ENCODE data around the gene PTX3.

GRCh38 chr3:157460253-157460652, 23.6 kb downstream of the PTX3 start:
- TF ChIP-seq, protein P1, sequence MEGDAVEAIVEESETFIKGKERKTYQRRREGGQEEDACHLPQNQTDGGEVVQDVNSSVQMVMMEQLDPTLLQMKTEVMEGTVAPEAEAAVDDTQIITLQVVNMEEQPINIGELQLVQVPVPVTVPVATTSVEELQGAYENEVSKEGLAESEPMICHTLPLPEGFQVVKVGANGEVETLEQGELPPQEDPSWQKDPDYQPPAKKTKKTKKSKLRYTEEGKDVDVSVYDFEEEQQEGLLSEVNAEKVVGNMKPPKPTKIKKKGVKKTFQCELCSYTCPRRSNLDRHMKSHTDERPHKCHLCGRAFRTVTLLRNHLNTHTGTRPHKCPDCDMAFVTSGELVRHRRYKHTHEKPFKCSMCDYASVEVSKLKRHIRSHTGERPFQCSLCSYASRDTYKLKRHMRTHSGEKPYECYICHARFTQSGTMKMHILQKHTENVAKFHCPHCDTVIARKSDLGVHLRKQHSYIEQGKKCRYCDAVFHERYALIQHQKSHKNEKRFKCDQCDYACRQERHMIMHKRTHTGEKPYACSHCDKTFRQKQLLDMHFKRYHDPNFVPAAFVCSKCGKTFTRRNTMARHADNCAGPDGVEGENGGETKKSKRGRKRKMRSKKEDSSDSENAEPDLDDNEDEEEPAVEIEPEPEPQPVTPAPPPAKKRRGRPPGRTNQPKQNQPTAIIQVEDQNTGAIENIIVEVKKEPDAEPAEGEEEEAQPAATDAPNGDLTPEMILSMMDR (conservative IDR thresholded peaks at IDR 0.05; ENCODE audit: low read depth, low read length) = no peak
- no peak for TF ChIP-seq EZH2 (IDR thresholded peaks at IDR 0.05; ENCODE audit: borderline replicate concordance, low read depth, low read length, poor library complexity, severe bottlenecking)

All from A673 (cell line).